Stimulated activated CD4-positive, alpha-beta T cell treated with anti-CD3 and anti-CD28 coated beads, Interleukin-4, amount 100 ng/mL, for 48 hours (primary cell): Measurements from ENCODE around the gene FAM98C.

Experiments
- DNase-seq, 2 donors: peaks; one replicate each; pipeline ENCODE4 v3.0.0-alpha.2; 2020; ENCODE audit warnings: low read depth in 2 of 2

The FAM98C gene

DNA sequence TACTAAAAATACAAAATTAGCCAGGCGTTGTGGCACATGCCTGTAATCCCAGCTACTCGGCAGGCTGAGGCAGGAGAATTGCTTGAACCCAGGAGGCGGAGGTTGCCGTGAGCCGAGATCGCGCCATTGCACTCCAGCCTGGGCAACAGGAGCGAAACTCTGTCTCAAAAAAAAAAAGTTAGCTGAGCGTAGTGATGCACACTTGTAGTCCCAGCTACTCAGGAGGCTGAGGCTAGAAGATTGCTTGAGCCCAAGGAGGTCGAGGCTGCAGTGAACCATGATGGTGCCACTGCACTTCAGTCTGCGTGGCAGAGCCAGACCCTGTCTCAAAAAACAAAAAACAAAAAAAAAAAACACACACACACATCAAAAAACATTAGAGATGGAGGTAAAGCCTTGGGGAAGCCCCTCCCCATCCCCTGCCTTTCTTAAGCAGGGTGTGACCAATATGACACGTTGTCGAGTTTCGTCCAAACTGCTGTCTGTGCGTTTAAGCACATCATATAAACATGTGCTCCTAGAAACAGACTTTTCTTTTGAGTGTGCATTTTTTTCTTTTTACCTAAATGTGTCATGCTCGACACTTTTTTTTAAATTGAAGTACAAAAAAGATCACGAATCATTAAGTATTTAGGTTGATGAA is 24.3 kb downstream of the FAM98C start:
- DNase-seq = peak; percentile 45 to 63

- DNase-seq = peak in 1 of 2 donors; percentile 37
These were observed 26.3 kb downstream of the FAM98C start for GRCh38 chr19:38429055-38429810.

- no peak for DNase-seq
These were observed 26.9 kb downstream of the FAM98C start for GRCh38 chr19:38429811-38430156.

DNA sequence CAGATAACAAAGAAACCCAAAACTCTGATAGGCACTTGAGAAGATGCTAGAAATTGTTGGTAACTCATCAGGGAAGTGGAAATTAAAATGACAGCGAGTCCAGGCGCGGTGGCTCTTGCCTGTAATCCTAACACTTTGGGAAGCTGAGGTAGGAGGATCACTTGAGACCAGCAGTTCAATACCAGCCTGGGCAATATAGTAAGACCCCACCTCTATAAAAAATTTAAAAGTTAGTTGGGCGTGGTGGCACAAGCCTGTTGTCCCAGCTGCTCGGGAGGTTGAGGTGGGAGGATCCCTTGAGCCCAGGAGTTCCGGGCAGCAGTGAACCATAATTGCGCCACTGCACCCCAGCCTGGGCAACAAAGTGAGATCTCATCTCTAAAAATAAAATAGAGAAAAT is 28.0 kb downstream of the FAM98C start:
- no peak for DNase-seq

GRCh38 chr19:38433268-38433733 is 30.4 kb downstream of the FAM98C start, which contains the start of gene RYR1:
TSS of gene RYR1 (plus strand) at chr19:38433691. CDS start at chr19:38433830, 139 bp downstream.
- DNase-seq = peak; percentile 49 to 51

- no peak for DNase-seq
These were observed 31.7 kb downstream of the FAM98C start for GRCh38 chr19:38434549-38435051.

- DNase-seq = no peak
These were observed 34.4 kb downstream of the FAM98C start for GRCh38 chr19:38437295-38437694.

DNA sequence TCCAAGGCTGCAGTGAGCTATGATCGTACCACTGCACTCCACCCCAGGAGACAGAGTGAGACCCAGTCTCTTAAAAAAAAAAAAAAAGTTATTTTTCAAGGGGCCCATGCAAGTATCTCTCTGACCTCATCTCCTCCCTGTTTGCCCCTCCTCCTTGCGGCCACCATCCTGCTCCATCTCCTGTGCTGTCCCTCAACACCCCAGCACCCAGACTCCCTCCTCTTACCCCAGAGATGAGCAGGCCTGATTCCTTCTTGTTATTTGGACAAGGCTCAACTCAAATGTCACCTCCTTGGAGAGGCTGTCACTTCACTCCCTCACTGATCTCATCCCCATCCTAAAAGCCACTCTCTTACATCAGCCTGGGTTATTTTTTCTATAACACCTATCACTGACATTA is 35.0 kb downstream of the FAM98C start:
- no peak for DNase-seq

DNA sequence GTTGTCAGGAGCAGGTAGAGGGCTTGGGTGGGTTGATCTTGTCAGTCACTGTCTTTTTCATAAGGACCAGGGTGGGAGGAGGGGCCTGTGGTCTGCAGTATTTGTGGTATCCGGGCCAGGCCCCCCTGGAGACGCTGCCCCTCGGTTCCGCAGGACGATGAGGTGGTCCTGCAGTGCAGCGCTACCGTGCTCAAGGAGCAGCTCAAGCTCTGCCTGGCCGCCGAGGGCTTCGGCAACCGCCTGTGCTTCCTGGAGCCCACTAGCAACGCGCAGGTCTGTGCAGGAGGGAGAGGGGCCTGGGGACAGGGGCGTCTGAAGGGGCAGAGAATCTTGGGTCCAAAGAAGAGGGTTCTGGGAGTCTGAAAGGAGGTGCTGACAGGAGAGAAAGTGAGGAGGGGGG is 37.7 kb downstream of the FAM98C start:
- no peak for DNase-seq

- DNase-seq = no peak
These were observed 38.9 kb downstream of the FAM98C start for GRCh38 chr19:38441657-38442348.

DNA sequence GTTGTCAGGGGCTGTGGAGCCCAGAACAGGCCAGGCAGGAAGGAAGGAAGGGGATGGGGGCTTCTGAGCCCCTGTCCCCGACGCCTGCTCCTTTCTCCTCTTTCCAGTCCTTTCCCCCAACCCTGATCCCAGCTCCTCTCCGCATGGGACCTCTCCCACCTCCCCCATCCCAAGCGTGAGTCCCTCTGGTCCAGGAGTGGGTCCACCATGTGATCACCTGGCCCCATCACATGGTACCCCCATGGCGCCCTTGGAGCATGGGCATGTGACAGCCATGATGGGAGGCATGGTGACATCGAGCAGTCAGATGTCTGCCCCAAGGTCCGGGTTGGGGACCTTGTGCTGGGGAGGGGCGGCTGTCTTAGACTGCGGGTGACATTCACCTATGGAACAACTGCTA is 39.8 kb downstream of the FAM98C start:
- DNase-seq = no peak

- DNase-seq = no peak
These were observed 40.6 kb downstream of the FAM98C start for GRCh38 chr19:38443458-38443999.

- DNase-seq = no peak
These were observed 41.1 kb downstream of the FAM98C start for GRCh38 chr19:38444026-38444425.

DNA sequence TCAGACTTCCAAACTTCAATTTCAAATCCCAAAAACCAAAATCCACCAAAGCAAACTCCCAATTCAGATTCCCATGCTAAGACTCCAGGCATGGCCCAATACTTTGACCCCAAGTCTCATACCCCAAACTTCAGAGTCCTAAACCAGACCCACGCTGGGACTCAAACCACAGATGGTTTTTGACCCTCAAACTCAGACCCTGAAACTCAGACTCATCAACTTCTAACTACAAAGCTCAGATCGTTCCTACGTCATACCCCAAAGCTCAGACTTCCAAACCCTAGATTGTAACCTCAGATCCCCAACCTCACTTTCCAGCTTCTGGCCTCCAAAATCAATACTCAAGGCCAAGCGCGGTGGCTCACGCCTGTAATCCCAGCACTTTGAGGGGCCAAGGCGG is 42.5 kb downstream of the FAM98C start:
- no peak for DNase-seq

- DNase-seq = no peak
These were observed 45.3 kb downstream of the FAM98C start for GRCh38 chr19:38448225-38448624.

DNA sequence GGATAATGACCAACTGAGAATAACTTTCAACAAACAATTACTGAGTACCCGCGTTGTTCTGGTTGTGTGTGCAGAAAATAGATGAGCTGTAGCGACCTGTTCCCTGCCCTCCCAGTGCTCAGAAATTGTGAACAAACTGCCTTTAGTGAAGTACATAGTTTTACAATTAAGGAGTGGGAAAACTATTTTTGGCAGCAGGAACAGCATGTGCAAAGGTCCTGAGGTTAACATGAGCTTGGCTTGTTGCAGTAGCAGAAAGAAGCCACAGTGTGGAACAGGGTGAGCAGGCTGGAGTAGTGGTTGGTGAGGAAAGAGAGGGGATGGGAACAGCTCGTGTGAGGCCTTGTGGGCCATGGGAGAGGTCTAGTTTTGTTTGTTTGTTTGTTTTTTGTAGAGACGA is 46.6 kb downstream of the FAM98C start:
- DNase-seq = no peak

DNA sequence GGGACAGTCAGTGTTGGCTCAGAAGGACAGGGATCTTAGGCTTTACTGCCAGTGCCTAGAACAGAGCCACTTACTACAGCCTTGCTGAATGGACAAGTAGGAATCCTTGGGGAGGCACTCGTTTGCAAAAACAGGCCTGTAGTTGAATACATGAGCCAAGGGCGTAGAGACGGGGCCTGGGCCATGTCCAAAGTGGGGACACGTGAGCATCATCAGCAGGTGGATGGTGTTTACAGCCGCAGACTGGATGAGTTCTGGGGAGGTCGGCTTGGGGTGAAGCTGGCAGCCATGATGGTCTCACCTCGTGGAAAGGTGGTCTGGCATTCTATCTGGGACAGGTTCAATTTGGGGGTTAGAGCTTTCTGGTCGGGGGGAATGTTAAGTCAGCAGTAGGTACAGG is 48.1 kb downstream of the FAM98C start:
- DNase-seq = no peak

DNA sequence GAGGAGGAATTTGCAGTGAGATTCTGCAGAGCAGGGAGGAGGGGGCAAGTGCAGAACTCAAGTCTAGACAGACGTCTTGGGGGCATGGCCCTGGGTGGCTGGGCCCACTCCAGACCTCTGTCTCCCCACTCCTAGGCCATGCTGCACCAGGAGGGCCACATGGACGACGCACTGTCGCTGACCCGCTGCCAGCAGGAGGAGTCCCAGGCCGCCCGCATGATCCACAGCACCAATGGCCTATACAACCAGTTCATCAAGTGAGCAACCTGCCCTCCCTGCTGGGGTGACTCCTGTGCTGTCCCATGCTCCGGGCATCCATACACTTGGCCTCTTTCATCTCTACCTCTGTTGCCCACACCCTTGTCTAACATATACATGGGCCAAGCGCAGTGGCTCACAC is 48.7 kb downstream of the FAM98C start:
- DNase-seq = no peak

DNA sequence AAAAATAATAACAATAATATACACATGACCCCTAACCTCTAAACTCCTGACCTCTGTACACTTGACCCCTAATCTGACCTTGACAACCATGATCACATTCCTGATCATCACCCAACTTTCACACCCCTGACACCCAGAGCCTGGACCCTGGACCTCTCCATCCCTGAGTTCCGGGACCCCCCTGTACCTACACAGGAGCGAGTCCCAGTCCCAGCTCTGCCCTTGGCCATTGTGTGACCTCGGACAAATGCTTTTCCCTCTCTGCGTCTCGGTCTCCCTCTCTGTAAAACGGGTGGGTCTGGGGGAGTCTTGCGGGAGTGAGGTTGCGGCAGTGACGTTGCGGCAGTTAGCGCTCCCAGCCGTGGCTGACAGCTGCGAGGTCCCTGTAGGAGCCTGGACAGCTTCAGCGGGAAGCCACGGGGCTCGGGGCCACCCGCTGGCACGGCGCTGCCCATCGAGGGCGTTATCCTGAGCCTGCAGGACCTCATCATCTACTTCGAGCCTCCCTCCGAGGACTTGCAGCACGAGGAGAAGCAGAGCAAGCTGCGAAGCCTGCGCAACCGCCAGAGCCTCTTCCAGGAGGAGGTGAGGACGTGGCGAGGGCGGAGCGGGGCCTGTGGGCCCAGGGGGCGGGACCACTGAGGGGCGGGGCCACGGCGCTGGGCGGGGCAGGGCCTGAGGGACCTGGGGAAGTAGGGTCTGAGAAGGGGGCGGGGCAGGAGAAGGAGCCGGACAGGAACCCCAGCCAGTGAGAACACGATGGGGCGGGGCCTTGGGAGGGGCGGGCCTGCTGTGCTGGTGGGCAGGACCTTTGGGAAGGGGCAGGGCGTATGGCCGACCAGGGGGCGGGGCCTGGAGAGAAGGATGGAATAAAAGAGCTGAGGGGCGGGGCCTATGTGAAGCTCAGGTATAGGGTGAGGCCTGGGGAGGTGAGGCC is 49.8 kb downstream of the FAM98C start:
- peak; percentile 17 to 33 for DNase-seq

DNA sequence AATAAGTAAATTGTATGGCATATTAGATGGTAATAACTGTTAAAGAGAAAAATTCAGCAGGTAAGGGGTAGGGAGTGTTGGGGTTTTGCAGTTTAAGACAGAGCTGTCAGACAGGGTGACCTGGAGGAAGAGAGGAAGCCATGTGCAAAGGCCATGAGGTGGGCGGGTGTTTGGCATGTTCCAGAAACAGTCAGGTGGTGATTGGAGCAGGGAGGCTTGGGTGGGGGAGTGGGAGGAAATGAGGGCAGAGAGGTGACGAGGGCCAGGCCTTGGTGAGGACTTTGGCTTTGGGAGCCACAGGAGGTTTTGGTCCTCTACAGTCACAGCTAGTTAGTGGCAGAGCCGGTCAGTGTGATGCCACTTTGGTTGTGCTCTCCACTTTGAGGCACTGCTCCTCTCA is 50.7 kb downstream of the FAM98C start:
- DNase-seq = no peak

DNA sequence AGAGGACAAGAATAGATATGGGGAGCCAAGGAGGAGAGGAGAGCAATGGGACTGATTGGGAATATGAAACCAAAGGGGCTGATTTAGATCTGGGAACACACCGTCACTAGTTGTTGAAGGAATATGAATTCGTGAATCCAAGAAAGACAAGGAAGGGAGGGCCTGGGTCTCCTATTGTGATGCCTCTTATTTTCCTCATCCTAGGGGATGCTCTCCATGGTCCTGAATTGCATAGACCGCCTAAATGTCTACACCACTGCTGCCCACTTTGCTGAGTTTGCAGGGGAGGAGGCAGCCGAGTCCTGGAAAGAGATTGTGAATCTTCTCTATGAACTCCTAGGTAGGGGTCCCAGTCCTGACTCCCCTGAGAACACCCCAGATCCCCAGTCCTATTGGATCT is 52.1 kb downstream of the FAM98C start:
- DNase-seq = no peak
